C4-2B (cell line): ENCODE measurements around the gene SLC25A11.

Source experiments
- H3K27ac ChIP-seq: fragments of 450-650 bp; 2 replicates; pipeline ENCODE4 v1.5.1; 2017
- ZFX ChIP-seq: fragments of 450-650 bp; IDR thresholded peaks from 2 replicates; pipeline ENCODE4 v1.6.1; 2017
- TF ChIP-seq, protein P1 (sequence below): fragments of 450-650 bp; conservative IDR thresholded peaks from 2 replicates; pipeline ENCODE4 v1.5.1; 2017; ENCODE audit warnings: mild to moderate bottlenecking

SLC25A11 gene

DNA sequence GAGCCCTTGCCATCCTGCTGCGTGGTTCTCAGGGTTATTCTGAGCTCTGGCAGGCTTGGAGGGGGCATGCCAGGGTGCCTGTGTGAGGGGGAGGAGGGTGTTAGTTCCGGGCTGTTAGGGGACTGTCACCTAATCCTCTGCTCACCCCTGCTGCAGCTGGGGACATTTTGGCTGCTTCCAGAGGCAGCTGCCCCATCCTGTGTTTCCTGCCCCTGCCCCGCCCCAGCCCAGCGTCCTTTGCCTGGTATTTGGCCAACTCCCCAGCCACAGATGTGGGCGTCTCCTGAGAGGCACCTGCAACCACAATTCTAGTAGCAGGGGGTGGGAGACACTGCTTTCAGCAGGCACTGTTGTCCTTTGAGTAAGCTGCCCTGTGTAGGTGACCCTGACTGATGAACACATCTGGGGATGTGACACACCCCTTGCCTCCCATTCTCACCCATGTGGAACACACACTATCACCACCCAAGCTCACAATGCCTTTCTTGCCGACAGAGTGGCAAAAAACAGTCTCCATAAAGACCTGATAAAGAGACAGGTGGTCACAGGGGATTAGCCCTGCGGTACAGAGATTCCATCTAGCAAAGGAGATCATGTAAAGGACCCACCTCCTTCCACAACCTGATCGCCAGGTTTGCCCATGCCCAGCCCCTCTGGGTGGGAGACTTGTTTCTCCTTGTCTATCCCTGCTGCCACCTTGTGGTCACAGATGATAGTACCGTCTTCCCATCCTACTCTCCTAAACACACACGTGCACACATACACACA is 36.6 kb downstream of the SLC25A11 start, which contains the start of gene CHRNE:
CHRNE (minus strand) TSS at position 48 of the 768 bp plus-strand sequence; CDS start at position 13, 35 bp downstream.
- TF ChIP-seq, protein P1, sequence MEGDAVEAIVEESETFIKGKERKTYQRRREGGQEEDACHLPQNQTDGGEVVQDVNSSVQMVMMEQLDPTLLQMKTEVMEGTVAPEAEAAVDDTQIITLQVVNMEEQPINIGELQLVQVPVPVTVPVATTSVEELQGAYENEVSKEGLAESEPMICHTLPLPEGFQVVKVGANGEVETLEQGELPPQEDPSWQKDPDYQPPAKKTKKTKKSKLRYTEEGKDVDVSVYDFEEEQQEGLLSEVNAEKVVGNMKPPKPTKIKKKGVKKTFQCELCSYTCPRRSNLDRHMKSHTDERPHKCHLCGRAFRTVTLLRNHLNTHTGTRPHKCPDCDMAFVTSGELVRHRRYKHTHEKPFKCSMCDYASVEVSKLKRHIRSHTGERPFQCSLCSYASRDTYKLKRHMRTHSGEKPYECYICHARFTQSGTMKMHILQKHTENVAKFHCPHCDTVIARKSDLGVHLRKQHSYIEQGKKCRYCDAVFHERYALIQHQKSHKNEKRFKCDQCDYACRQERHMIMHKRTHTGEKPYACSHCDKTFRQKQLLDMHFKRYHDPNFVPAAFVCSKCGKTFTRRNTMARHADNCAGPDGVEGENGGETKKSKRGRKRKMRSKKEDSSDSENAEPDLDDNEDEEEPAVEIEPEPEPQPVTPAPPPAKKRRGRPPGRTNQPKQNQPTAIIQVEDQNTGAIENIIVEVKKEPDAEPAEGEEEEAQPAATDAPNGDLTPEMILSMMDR: peak; percentile 94
- no peak for TF ChIP-seq ZFX
- H3K27ac ChIP-seq: no peak within 1 kb of the TSS; the same call in 1 of the 2 replicates

DNA sequence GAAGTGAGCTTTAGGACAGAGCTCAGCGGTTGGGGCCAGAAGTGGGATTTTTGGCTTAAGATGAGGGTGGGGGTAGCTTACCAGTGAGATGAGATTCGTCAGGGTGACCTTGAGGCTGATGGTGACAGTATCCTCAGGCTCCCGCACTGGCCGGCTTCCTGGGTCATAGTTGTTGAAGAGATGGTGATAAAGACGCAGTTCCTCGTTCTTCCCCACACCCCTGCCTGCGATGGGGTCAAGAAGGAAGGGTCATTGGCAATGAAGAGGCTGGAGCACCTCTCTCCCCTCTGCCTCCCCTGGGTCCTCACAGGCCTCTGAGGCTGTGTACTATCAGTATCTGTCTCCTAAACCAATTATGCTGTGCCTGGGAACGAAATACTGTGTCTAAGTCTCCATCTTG is 37.3 kb downstream of the SLC25A11 start:
- no peak for TF ChIP-seq ZFX
- TF ChIP-seq, protein P1: no peak
- no peak overlapping the region; the same call in 1 of the 2 replicates for H3K27ac ChIP-seq

DNA sequence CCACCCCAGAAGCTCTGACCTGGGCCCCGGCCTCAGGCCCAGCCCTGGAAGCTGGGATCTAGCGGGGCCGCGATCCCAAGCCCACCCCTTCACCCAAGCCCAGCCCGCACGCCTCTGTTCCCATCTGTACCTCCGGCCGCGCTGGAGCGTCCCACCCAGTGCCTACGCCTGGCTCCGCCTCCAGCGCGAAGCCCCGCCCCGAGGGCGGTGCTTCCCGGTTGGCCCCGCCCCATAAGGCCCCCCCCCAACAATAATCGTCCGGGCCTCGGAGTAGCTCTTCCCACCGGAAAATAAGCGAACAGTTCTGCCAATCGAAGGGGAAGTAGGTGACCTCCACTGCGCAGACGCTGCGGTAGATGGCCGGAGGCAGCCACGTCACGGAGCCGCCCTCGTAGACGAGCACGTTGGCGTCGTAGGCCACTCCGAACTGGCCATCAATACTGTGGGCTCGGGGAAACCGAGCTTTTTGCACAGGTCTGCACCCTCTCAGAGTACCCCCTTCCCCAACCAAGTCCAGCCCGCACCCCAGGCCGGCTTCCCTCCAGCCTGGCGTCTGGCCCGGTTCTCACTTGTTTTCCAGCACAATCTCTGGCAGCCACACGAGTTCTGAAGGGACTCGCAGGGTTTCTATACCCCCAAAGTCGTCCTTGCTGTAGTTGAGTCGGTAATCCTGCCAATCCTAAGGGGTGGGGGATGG is 38.0 kb downstream of the SLC25A11 start:
- no peak for TF ChIP-seq ZFX
- no peak overlapping the region for H3K27ac ChIP-seq

DNA sequence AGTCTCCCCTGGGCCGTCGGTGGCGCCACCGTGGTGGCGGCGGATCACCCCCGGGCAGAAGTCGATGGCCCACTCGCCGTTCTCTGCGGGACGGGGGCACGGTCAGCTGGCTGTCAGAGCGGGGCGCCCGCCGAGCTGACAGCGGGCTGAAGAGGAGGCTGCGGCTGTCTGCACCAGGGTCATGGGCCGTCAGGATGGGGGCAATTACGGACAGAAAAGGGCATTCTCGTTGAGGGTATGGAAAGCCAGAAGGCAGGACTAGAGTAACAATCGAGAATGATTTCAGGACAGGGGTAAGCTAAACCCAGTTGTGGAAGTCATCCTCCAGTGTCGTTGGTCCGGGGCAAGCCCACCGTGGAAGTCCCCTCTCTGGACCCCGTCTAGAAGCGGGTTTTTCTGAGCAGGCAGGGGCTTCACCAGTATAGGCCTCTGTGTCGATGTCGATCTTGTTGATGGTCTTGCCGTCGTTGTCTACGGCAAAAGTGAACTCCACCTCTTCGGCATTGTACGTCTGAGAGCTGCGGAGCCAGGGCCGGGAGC is 38.7 kb downstream of the SLC25A11 start:
- TF ChIP-seq, protein P1: no peak
- no peak for TF ChIP-seq ZFX
- no peak overlapping the region for H3K27ac ChIP-seq

DNA sequence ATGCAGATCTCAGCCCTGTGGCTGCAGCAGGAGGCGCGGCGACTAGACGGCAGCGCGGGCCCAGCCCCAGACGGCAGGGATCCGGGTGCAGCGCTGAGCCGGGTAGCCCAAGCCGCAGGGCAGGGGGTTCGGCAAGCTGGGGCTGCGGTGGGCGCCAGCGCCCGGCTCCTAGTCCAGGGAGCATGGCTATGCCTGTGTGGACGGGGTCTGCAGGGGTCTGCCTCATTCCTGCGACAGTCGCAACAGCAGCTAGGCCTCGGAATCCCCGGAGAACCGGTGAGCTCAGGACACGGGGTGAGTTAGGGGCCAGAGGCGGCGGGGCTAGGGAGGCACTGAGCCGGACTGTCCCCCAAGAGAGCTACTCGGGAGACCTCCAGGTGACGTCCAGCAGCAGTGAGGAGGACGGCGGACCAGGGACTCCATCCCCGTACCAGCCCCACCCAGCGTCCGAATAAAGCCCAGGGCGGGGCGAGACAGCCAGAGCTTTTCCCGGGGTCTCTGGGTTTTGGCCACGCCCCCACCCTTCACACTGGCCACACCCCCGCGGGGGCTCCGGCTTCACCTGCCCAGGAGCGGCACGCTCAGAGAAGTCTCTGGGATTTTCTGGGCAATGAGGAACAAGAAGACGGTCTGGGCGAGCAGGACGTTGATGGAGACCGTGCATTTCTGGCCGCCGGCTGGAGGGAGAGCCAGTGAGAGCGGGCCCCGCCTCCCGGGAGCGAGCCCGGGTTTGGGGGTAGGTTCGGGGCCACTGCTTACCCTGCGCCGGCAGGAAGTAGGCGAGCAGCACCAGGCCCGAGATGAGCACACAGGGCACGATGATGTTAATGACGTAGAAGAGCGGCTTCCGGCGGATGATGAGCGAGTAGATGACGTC is 39.4 kb downstream of the SLC25A11 start:
- no peak overlapping the region for H3K27ac ChIP-seq
- TF ChIP-seq, protein P1: no peak
- no peak for TF ChIP-seq ZFX

DNA sequence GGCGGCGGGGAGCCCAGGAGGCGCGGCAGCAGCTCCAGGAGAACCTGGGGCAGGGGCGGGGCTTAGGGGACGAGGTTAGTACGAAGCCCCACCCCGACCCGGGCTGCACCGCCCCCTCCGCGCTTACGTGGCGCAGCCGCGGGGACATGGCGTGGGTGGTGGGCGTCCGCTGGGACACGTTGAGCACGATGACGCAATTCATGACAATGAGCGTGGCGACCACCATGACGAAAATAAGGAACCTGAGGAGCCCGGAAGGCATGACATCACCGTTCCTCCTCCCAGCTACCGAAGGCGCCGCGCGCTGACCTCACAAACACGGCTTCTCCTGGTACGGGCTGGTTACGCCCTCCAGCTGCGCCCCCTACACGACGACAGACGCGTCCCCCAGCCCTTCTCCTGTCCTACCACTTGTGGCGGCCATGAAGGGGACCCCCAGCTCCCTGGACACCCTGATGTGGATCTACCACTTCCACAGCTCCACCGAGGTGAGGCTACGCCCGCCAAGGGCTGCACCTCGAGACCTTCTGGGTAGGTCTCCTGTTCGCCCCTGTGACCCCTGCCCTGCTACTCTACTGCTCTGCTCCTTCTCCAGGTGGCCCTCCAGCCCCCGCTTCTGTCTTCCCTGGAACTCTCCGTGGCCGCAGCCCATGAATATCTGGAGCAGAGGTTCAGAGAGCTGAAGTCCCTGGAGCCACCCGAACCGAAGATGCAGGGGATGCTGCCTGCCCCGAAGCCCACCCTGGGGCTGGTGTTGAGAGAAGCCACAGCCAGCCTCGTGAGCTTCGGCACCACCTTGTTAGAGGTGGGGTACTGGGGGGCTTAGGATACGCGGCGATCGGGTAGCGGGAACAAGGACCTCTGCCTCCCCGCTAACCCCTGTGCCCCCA is 40.3 kb downstream of the SLC25A11 start, which contains the start of gene C17orf107:
C17orf107 (plus strand) TSS at position 196 of the 890 bp plus-strand sequence; CDS start at position 423, 227 bp downstream.
- TF ChIP-seq, protein P1: no peak
- no peak for TF ChIP-seq ZFX
- H3K27ac ChIP-seq: peak within 1 kb of the TSS; percentile 3; the same call in 1 of the 2 replicates
